GM12878 (cell line): ENCODE measurements around the gene MLPH. TPM values are rescaled to one million over a fixed set of nuclear protein-coding genes. Genes with fewer than 3 reads are reported as not detected.

ENCODE experiments used
- ATAC-seq: fragments of 200-7000 bp; cut with Tn5 transposase; 3 replicates; pipeline ENCODE4 v1.9.1; 2020; ENCODE audit warnings: mild to moderate bottlenecking, moderate library complexity
- BruUV-seq: library from RNA; stranded (reverse); fragments of 400-500 nt; replicated peaks from 2 replicates; lab custom pipeline; 2021; lab: Mats Ljungman, UMichigan
- CTCF ChIA-PET: fragments of 300-600 bp; sonication (Branson Sonifier 250); formaldehyde crosslinking; extraction: SDS; loops from one replicate; lab custom pipeline; 2021; ENCODE audit warnings: inconsistent platforms; lab: Yijun Ruan, JAX
- POLR2A ChIA-PET: fragments of 350-600 bp; formaldehyde crosslinking; extraction: SDS; loops from one replicate; lab custom pipeline; 2021; ENCODE audit warnings: inconsistent platforms; lab: Charles Lee
- RAD21 ChIA-PET: fragments of 300-600 bp; sonication (Branson Sonifier 250); formaldehyde crosslinking; loops from one replicate; lab custom pipeline; 2023; ENCODE audit warnings: antibody characterized with exemption; ENCODE audit not compliant: unreplicated experiment; lab: Charles Lee
- SMC1A ChIA-PET: fragments of 300-600 bp; sonication (Branson Sonifier 250); formaldehyde crosslinking; loops from one replicate; lab custom pipeline; 2023; ENCODE audit not compliant: unreplicated experiment, uncharacterized antibody; lab: Charles Lee
- DNase-seq: peaks from one replicate; pipeline ENCODE4 v3.0.0-alpha.2; 2011; ENCODE audit warnings: low read depth, low spot score
- FAIRE-seq: peaks from 3 replicates; lab custom pipeline; 2011; peaks lifted over from hg19 to GRCh38; lab: Jason Lieb, UNC
- H2AFZ ChIP-seq: 2 replicates; pipeline ENCODE4 v1.6.0; 2011; ENCODE audit warnings: low read depth, low read length, control low read depth; ENCODE audit not compliant: control insufficient read depth
- H3K27ac ChIP-seq: 2 replicates; pipeline ENCODE4 v1.5.1; 2011; ENCODE audit warnings: control low read depth; ENCODE audit not compliant: control insufficient read depth, insufficient read depth
- H3K27me3 ChIP-seq, 2 experiments: replicated peaks in 1 of 2; 2 replicates each; pipeline versions ENCODE4 v1.6.0 to v1.6.1; 2011; ENCODE audit warnings: low read length in 1 of 2; ENCODE audit not compliant: control insufficient read depth in 2 of 2, insufficient read depth in 2 of 2
- H3K36me3 ChIP-seq, 2 experiments: 2 replicates each; pipeline ENCODE4 v1.5.1; 2011; ENCODE audit warnings: low read length in 1 of 2; ENCODE audit not compliant: control insufficient read depth in 2 of 2, insufficient read depth in 2 of 2
- H3K4me1 ChIP-seq: 2 replicates; pipeline ENCODE4 v1.6.1; 2011; ENCODE audit warnings: mild to moderate bottlenecking, low read length, moderate library complexity, mixed read lengths; ENCODE audit not compliant: control insufficient read depth, insufficient read depth
- H3K4me2 ChIP-seq: 2 replicates; pipeline ENCODE4 v1.6.0; 2011; ENCODE audit warnings: control low read depth; ENCODE audit not compliant: control insufficient read depth, insufficient read depth
- H3K4me3 ChIP-seq: fragments of 200-600 bp; sonication (generic); 2 replicates; pipeline ENCODE4 v1.5.1; 2016
- H3K79me2 ChIP-seq: 2 replicates; pipeline ENCODE4 v1.6.0; 2011; ENCODE audit warnings: low read length; ENCODE audit not compliant: control insufficient read depth, insufficient read depth
- H3K9ac ChIP-seq: 2 replicates; pipeline ENCODE4 v1.8.0; 2011; ENCODE audit warnings: low read length, control low read depth, mixed read lengths; ENCODE audit not compliant: control insufficient read depth, insufficient read depth
- H3K9me3 ChIP-seq: replicated peaks from 3 replicates; pipeline ENCODE4 v1.5.1; 2011; ENCODE audit warnings: mild to moderate bottlenecking, low read length; ENCODE audit not compliant: control insufficient read depth, insufficient read depth
- H4K20me1 ChIP-seq: 2 replicates; pipeline ENCODE4 v1.6.0; 2011; ENCODE audit not compliant: control insufficient read depth, insufficient read depth
- GATAD2B ChIP-seq: fragments of 450-650 bp; conservative IDR thresholded peaks from 2 replicates; pipeline ENCODE4 v1.6.1; 2017; ENCODE audit warnings: low read depth, mild to moderate bottlenecking, moderate library complexity
- IKZF1 ChIP-seq: fragments of 450-650 bp; conservative IDR thresholded peaks from 2 replicates; pipeline ENCODE4 v1.6.1; 2017; ENCODE audit warnings: antibody characterized with exemption, mild to moderate bottlenecking
- JUND ChIP-seq: IDR thresholded peaks from 2 replicates; pipeline ENCODE4 v1.6.1; 2012; ENCODE audit warnings: low read depth, mild to moderate bottlenecking, low read length, improper control_type of control experiment, moderate library complexity
- MEF2A ChIP-seq: IDR thresholded peaks from 2 replicates; pipeline ENCODE4 v1.6.1; 2011; ENCODE audit warnings: low read depth, mild to moderate bottlenecking, low read length, moderate library complexity; ENCODE audit not compliant: insufficient read depth
- MTA2 ChIP-seq: fragments of 450-650 bp; IDR thresholded peaks from 2 replicates; pipeline ENCODE4 v1.6.1; 2016; ENCODE audit warnings: low read depth, mild to moderate bottlenecking, moderate library complexity
- MTA3 ChIP-seq: IDR thresholded peaks from 2 replicates; pipeline ENCODE4 v1.6.1; 2012; ENCODE audit warnings: low read length, inconsistent platforms, borderline replicate concordance
- POLR2A ChIP-seq: IDR thresholded peaks from 2 replicates; pipeline ENCODE4 v1.6.1; 2011; ENCODE audit warnings: low read depth, mild to moderate bottlenecking, low read length
- POLR2AphosphoS2 ChIP-seq: IDR thresholded peaks from 2 replicates; pipeline ENCODE4 v1.6.1; 2011; ENCODE audit warnings: low read depth, mild to moderate bottlenecking, low read length, improper control_type of control experiment, moderate library complexity
- RUNX3 ChIP-seq: IDR thresholded peaks from 2 replicates; pipeline ENCODE4 v1.6.1; 2012; ENCODE audit warnings: low read length, inconsistent platforms
- SMAD1 ChIP-seq: fragments of 450-650 bp; IDR thresholded peaks from 2 replicates; pipeline ENCODE4 v1.6.1; 2018; ENCODE audit warnings: mild to moderate bottlenecking, low read depth; ENCODE audit not compliant: partially characterized antibody
- SMC3 ChIP-seq: IDR thresholded peaks from 2 replicates; pipeline ENCODE4 v1.6.1; 2011; ENCODE audit warnings: low read length, improper control_type of control experiment, borderline replicate concordance
- SREBF2 ChIP-seq: IDR thresholded peaks from 2 replicates; pipeline ENCODE4 v1.6.1; 2012; ENCODE audit warnings: mild to moderate bottlenecking, low read length
- SRF ChIP-seq, 2 experiments: IDR thresholded peaks; 2 replicates each; pipeline ENCODE4 v1.6.1; 2011; ENCODE audit warnings: low read depth in 2 of 2, low read length in 2 of 2, mild to moderate bottlenecking in 1 of 2, moderate library complexity in 1 of 2
- STAT1 ChIP-seq: fragments of 450-650 bp; conservative IDR thresholded peaks from 2 replicates; pipeline ENCODE4 v1.6.1; 2014; ENCODE audit warnings: antibody characterized with exemption, mild to moderate bottlenecking
- ZNF207 ChIP-seq: fragments of 450-650 bp; IDR thresholded peaks from 2 replicates; pipeline ENCODE4 v1.6.1; 2014; ENCODE audit warnings: antibody characterized with exemption, mild to moderate bottlenecking, borderline replicate concordance
- ZNF622 ChIP-seq: fragments of 450-650 bp; IDR thresholded peaks from 2 replicates; pipeline ENCODE4 v1.6.1; 2017; ENCODE audit warnings: mild to moderate bottlenecking, inconsistent platforms
- WGBS: methylation state at CpG from one replicate; pipeline ENCODE4 v1.1.6; 2016; ENCODE audit warnings: low lambda C conversion rate; ENCODE audit not compliant: insufficient replicate concordance, insufficient coverage; ENCODE audit errors: missing lambda C conversion rate; 5-methylcytosine and 5-hydroxymethylcytosine counted together
- in situ Hi-C: fragments of 300-500 bp; cut with MboI; formaldehyde crosslinking; loops from 9 replicates; pipeline ENCODE4 v1.14.3; 2018; ENCODE audit warnings: mixed read lengths
- intact Hi-C: fragments of 100-400 bp; cut with micrococcal nuclease; formaldehyde crosslinking; loops from one replicate; pipeline ENCODE4 v1.14.2; 2022; ENCODE audit not compliant: unreplicated experiment
- polyA plus RNA-seq, 11 experiments: library from polyadenylated mRNA; depleted of rRNA in 4 of 11; unstranded in 6 of 11; stranded (reverse) in 5 of 11; fragments of >200 nt; fragmentation: Nextera tagmentation in 4 of 11; fragmentation: Illumina TruSeq in 1 of 11; extraction: Ambion mirVana in 4 of 11; extraction: Trizol in 1 of 11; gene quantifications; 1 replicate in 1 of 11; 2 replicates in 10 of 11; pipeline versions ENCODE4 v1.2.1 to v1.2.3, GENCODE V29; 2011 to 2016; ENCODE audit warnings: inconsistent platforms in 2 of 11, missing spikeins in 2 of 11, low read depth in 1 of 11
- total RNA-seq, 4 experiments: library from RNA; depleted of rRNA in 3 of 4; stranded (reverse); fragments of >200 nt in 3 of 4; fragmentation: Illumina TruSeq in 1 of 4; extraction: Trizol in 1 of 4; gene quantifications; 2 replicates each; pipeline versions ENCODE4 v1.2.1 to v1.2.3, GENCODE V29; 2013 to 2021
- TF ChIP-seq, protein P1 (sequence below): fragments of 450-650 bp; IDR thresholded peaks from 2 replicates; pipeline ENCODE4 v1.6.1; 2017; ENCODE audit warnings: mild to moderate bottlenecking, moderate library complexity
- TF ChIP-seq, protein P2 (sequence below): fragments of 450-650 bp; IDR thresholded peaks from 2 replicates; pipeline ENCODE4 v1.6.1; 2017; ENCODE audit warnings: mild to moderate bottlenecking, low read depth, inconsistent platforms; ENCODE audit not compliant: poor library complexity, severe bottlenecking

MLPH gene
- total and polyA plus RNA-seq, 10 of the 15 experiments (the other 5 are each of a cell fraction or from before 2014, with no cell fraction given), result 0.16 to 0.85 TPM; not detected in 8

DNA sequence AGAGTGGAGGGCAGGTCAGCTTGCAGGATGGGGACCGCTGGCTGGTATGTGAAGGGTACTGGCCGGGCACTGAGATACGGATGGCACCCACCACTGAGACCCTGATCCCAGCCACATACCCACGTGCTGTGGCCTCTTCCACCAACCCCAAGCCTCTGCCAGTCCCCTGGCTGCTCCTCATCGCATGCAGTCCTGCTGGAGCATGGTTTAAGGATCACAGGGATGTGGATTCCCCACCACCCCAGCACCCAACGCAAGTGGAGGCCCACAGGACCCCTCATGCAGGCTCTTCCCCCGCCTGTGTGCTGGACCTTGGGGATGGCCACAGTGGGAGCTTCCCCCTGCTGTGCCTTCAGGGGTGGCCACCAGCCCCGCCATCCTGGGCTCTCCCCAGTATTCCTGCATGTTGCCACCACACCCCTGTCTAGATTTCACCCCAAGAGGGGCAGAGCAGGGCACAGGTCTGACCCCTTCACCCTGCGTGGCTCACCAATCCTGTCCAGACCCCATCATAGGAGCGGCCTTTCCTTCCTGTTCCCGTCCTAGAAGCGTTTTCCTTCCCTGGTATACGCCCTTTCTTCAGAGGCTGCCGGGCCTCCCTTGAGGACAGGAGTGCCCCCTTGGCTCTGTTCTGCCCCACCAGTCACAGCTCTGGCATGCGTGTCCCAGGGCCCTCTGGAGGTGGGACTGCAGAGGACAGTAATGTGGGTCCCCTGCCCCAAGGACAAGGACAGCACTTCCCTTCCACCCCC lies 18.3 kb downstream of the MLPH start (continued):
- no peak for TF ChIP-seq SMC3
- TF ChIP-seq POLR2A, result no peak
- TF ChIP-seq SREBF2, result no peak
- no peak for TF ChIP-seq MTA2
- no peak for TF ChIP-seq RUNX3
- TF ChIP-seq GATAD2B, result no peak
- TF ChIP-seq, protein P1, sequence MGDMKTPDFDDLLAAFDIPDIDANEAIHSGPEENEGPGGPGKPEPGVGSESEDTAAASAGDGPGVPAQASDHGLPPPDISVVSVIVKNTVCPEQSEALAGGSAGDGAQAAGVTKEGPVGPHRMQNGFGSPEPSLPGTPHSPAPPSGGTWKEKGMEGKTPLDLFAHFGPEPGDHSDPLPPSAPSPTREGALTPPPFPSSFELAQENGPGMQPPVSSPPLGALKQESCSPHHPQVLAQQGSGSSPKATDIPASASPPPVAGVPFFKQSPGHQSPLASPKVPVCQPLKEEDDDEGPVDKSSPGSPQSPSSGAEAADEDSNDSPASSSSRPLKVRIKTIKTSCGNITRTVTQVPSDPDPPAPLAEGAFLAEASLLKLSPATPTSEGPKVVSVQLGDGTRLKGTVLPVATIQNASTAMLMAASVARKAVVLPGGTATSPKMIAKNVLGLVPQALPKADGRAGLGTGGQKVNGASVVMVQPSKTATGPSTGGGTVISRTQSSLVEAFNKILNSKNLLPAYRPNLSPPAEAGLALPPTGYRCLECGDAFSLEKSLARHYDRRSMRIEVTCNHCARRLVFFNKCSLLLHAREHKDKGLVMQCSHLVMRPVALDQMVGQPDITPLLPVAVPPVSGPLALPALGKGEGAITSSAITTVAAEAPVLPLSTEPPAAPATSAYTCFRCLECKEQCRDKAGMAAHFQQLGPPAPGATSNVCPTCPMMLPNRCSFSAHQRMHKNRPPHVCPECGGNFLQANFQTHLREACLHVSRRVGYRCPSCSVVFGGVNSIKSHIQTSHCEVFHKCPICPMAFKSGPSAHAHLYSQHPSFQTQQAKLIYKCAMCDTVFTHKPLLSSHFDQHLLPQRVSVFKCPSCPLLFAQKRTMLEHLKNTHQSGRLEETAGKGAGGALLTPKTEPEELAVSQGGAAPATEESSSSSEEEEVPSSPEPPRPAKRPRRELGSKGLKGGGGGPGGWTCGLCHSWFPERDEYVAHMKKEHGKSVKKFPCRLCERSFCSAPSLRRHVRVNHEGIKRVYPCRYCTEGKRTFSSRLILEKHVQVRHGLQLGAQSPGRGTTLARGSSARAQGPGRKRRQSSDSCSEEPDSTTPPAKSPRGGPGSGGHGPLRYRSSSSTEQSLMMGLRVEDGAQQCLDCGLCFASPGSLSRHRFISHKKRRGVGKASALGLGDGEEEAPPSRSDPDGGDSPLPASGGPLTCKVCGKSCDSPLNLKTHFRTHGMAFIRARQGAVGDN, result no peak

DNA sequence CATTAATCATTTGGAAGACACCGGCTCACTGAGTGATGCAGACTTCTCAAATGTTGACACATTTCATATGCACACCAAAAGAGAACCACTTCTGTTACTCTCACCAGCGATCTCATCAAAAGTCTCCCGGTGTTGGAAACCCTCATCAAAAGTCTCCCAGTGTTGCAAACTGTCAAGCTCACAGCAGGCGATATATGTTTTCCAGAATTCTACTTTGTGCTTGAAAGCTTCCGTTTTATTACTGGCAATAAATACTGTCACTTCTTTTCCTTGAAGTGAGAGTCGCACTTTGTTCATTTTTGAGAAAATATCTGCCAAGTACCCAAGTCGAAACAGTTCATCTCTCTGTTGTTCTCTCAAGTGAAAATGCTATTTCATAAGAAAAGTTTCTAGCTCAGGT lies 20.5 kb downstream of the MLPH start:
- in situ Hi-C loops (no loop called here), intact Hi-C loops (no loop called here)
- ATAC-seq (no peak), FAIRE-seq (no peak), DNase-seq (no peak)
- Histone ChIP-seq H3K9ac (no peak overlapping the region), H3K36me3 (no peaks in the 10 kb centered on the region), H3K4me3 (no peak overlapping the region), H2AFZ (no peak overlapping the region), H3K9me3 (no peaks in the 10 kb centered on the region), H3K4me2 (no peak overlapping the region), H3K79me2 (no peaks in the 10 kb centered on the region), H3K27me3 (peaks cover 2 to 5% of the 10 kb centered on the region in 2 experiments; a peak in 3 of 4 replicates), H4K20me1 (no peaks in the 10 kb centered on the region; the same call in 1 of the 2 replicates), H3K27ac (no peak overlapping the region), H3K4me1 (no peaks in the 10 kb centered on the region)
- RAD21 ChIA-PET, result interaction anchor here (10.3 kb wide), 1 partner anchor 66 kb away, joined by 300 read pairs; no protein-coding TSS in a partner anchor
- SMC1A ChIA-PET, result interaction anchor here (10.5 kb wide), 1 partner anchor 66 kb away, joined by 190 read pairs; no protein-coding TSS in a partner anchor
- POLR2A ChIA-PET, result interaction anchor here (1.1 kb wide), 1 partner anchor 24 kb away, joined by 3 read pairs; no protein-coding TSS in a partner anchor
- no TSS peak for BruUV-seq
- CTCF ChIA-PET, result interaction anchor here (1.9 to 11.6 kb wide), 2 partner anchors 19 to 65 kb away, joined by 4 to 364 read pairs; no protein-coding TSS in a partner anchor
- 36% methylated on average over 7 of the region's 7 CpGs for WGBS
- TF ChIP-seq SMAD1, result no peak
- TF ChIP-seq STAT1, result no peak
- no peak for TF ChIP-seq MEF2A
- TF ChIP-seq IKZF1, result no peak
- no peak for TF ChIP-seq POLR2A
- TF ChIP-seq, protein P2, sequence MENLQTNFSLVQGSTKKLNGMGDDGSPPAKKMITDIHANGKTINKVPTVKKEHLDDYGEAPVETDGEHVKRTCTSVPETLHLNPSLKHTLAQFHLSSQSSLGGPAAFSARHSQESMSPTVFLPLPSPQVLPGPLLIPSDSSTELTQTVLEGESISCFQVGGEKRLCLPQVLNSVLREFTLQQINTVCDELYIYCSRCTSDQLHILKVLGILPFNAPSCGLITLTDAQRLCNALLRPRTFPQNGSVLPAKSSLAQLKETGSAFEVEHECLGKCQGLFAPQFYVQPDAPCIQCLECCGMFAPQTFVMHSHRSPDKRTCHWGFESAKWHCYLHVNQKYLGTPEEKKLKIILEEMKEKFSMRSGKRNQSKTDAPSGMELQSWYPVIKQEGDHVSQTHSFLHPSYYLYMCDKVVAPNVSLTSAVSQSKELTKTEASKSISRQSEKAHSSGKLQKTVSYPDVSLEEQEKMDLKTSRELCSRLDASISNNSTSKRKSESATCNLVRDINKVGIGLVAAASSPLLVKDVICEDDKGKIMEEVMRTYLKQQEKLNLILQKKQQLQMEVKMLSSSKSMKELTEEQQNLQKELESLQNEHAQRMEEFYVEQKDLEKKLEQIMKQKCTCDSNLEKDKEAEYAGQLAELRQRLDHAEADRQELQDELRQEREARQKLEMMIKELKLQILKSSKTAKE, result no peak
- TF ChIP-seq SRF (IDR thresholded peaks at IDR 0.05; ENCODE audit: low read depth in 2 of 2, low read length in 2 of 2), result no peak
- no peak for TF ChIP-seq JUND
- TF ChIP-seq ZNF207, result no peak
- no peak for TF ChIP-seq MTA3
- no peak for TF ChIP-seq POLR2AphosphoS2
- TF ChIP-seq ZNF622, result no peak
